AG08395 (cell line): ENCODE measurements around the gene CTNND2.

Experiments used
- DNase-seq: peaks from one replicate; pipeline ENCODE4 v3.0.0; 2012; ENCODE audit warnings: mixed read lengths, low spot score

The CTNND2 gene

GRCh38 chr5:11588803-11589202 lies 315.4 kb downstream of the CTNND2 start:
- no peak for DNase-seq

DNA sequence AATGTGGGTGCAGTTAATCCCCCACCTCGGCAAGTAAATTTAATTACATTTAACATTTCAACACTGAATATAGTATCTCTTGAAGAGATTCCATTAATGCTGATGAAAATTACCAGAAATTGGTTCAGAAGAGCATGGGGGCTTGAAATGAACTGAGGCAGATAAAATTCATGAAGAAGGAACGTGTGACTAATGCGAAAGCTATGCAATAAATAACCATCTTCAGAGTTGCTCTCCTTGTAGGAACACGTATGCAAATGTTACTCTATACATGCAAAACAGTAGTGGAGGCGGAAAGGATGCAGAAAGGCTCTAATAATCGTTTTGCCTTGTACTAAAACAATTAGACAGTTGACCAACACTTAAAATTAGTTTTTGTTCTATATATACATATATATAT lies 320.2 kb downstream of the CTNND2 start:
- no peak for DNase-seq

- no peak for DNase-seq
Measured at GRCh38 chr5:11579351-11579750, 324.9 kb downstream of the CTNND2 start.

GRCh38 chr5:11574787-11575186 lies 329.5 kb downstream of the CTNND2 start:
- no peak for DNase-seq

DNA sequence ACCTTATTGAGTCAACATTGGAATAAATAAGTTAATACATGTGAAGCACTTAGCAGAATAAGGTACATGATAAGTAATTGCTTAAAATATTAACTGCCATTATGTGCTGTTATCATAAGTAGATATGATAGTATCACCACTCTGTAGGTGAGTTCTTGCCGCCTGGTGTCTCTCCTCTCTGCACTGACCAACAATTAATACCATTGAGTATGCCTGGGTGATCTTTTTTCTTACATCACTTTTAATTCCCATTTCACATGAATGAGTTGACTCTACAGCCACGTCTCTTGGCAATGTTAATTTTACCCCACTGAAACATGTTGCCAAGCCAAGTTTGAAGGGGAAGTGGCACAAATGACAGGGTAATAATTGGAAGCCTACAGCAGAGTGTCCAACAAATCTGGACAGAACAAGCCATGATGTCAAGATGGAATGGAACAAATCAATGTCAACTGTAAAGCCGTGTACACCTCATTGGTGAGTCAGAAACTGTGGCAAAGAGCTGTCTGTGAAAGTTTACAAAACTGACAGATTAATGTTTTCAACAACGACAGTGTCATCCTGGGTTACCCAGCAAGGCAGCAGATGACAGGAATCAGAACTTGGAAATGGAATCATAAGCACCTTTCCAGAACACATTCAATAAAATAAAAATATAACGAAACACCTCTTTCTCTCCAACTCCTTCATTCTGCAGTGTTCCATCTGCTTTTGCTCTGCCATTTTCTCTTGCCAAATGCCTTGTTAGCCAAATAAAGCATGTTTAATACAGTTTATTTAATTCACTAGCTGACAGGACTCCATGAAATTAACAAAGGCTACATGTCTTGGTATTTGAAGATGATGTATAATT lies 330.9 kb downstream of the CTNND2 start:
- no peak for DNase-seq

- DNase-seq, result no peak
Measured at GRCh38 chr5:11564706-11565105, 339.5 kb downstream of the CTNND2 start.

DNA sequence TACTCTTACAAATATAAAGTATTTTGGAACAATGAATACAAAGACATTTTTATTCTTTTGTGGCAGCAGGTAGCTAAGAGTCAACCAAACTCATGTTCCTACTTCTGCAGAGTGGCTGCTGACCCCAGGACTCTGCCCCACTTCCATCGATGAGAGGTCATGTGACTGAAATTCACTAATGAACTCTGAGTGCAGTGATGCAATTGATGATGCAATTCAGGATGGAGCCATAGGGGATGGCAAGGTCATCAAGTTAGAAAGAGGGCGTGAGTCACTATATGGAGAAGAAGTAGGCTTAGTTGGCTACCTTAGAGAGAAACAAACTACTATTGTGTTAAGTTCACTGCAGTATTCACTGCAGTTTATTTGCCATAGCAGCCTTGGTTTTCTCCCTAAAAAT lies 340.4 kb downstream of the CTNND2 start:
- DNase-seq, result no peak

GRCh38 chr5:11560915-11561697 lies 343.1 kb downstream of the CTNND2 start:
- DNase-seq, result no peak

DNA sequence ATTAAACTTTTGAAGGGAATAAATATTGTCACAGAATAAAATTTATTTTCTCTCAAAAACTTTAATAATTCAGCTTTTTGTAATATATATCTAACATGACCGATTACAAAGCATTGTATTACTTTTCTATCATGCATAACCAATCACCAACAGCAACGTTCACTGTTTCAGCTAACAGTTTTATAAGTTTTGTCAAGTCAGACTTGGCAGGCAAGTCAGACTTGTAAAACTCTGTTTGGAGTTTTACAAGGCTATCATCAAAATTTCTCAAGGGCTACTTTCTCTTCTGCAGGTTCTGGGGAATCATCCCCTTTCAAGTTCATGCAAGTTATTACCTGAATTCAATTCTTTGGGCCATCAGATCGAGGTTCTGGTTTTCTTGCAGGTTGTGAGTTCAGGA lies 347.2 kb downstream of the CTNND2 start:
- no peak for DNase-seq

DNA sequence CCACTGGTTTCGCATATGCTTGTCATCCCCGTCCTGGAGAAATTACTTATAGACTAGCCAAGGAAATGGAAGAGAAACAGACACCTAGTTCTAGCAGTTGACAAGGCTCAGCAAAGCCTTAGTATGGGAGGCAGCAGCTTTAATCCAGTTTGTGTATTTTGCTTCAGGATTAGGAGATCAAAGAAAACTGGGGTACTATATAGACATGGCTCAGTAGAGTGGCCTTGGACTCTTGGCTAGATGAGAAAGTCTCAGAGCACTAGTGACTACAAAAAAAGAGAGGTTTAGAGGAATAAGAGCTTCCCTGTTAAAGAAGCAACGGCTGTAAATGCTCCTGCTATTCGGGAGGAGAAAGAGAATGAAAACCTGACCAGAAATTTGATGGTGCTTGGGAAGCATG lies 349.1 kb downstream of the CTNND2 start:
- no peak for DNase-seq

- no peak for DNase-seq
Measured at GRCh38 chr5:11547730-11548129, 356.5 kb downstream of the CTNND2 start.

DNA sequence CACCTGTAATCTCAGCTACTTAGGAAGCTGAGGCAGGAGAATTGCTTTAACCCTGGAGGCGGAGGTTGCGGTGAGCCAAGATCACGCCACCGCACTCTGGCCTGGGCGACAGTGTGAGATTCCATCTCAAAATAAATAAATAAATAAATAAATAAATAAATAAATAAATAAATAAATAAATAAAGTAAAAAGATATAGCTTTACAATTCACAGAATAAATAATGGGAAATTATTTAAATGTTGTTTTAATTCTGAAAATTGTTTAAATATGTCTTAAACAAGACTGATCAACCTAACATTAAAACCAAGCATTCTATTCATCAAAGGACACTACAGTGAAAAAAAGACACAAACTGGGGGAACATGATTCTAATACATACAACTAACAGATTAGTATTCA lies 357.1 kb downstream of the CTNND2 start:
- no peak for DNase-seq

DNA sequence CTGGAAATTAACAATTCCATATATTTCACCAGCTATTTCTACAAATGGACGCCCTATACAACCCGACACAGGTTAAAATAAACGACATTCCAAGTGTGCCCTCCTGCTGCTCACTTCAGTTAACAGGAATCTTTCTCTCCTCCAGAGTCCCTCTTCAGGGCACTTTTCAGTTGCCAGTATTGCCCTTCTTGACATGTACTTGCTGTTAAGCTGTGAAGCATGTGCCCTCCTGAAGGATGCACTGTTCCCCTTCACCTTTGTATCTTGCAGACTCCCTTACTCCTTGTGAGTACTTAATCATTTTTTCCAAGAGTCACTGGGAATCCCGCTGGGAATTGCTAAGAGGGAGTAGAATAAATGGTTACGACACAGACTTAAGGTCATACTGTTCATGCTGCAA lies 364.1 kb downstream of the CTNND2 start:
- no peak for DNase-seq

GRCh38 chr5:11531811-11532555 lies 372.3 kb downstream of the CTNND2 start:
- DNase-seq, result no peak

DNA sequence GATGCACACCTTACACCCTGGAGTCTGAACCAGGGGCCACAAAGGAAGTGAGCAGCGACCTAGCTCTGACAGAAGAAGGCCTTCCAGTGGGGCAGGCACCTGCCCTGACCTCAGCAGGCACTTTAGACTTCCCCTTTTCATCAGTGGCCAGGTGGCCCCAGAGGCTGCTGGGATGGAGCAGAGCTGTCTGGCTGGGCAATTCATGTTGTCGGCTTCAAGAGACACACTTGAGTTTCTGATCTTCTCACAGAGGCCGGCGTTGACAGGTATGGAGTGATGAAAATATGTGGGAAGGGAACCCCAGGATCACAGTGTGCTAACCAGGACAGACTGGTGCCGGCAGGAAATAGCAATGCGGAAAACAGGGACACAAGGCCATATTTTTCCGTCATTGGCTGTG lies 375.5 kb downstream of the CTNND2 start:
- no peak for DNase-seq

- DNase-seq, result no peak
Measured at GRCh38 chr5:11527652-11528349, 376.4 kb downstream of the CTNND2 start.

DNA sequence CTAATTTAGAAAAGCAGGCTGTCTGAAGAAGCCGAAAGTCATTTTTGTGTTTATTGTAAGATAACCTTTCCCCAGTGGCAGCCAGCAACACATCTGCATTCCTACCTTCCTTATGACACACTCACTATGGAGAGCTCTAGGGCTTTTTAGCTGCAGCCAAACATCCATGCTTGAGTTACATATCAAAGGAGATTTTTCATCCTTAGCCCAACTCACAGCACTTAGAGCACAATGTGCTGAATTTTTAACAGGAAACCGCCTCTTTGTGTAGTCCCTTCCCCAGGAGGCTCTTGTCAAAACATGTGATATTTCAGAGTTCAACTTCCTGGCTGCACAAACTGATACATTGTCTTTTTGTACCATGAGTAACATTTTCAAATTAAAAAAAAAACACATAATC lies 379.2 kb downstream of the CTNND2 start:
- DNase-seq, result no peak

DNA sequence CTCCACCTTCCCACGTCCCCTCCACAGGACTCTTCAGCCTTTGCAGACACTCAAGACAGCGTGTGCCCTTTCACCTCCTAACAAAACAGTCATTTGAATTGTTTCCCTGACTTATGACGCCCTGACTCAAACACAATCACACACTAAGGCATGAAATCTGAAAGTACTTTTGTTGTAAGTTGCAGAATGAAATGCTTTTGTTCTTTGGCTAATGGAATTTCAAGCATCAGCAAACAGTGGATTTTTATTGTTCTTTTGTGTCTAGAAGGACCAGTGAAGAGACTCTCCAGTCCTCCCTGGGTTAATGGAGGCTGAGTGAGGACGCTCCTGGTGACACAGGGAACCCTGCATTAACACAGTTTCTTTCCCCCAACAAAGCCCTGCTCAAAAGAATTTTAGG lies 380.1 kb downstream of the CTNND2 start:
- DNase-seq, result no peak

DNA sequence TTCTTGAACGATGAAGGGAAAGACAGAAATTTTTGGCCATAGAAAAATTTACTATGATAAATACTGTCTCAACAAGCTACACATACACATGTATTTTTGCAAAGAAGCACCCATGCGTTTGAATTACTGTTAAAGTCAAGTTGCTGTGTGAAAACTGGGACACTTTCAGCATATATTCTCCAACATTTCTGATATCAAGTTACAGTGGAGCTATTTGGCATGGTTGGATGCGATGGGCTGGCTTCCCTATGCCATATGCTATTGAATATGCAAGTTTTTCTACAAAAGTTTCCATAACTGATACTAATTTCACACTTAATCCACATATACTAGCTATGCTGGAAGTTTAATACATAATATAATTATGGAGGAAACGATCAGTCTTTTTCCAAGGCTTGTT lies 381.4 kb downstream of the CTNND2 start:
- DNase-seq, result no peak

DNA sequence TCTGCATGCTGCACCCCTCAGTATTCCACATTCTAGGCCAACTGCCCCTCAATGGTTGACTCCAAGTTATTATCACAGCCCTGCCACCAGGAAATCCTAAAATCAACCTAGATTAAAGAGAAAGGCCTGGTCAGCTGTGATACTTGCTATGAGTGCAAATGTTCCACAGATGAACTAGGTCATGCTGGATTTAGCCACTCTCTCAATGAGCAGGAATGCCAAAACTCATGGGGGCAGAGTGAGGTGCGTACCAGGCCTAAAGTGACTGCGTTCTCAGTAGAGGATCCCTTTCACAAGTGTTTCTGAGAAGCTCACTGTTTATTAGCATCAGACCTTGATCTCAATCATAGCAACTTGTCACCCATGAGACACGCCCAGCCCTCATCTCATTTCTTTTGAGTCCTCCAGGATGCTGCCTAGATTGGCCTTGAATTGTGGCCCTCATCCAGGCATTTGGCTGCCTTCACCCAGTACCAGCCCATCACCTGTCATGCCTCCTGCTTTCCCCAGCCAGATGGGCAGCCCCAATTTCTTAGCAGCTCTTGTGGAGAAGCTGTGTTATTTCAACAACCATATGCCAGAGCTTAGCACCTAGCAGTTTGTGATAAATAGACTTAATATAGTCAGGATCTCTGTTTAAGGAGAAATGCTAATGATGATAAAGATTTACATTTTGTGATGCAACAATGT lies 383.9 kb downstream of the CTNND2 start:
- no peak for DNase-seq

- no peak for DNase-seq
Measured at GRCh38 chr5:11519236-11519635, 385.0 kb downstream of the CTNND2 start.

DNA sequence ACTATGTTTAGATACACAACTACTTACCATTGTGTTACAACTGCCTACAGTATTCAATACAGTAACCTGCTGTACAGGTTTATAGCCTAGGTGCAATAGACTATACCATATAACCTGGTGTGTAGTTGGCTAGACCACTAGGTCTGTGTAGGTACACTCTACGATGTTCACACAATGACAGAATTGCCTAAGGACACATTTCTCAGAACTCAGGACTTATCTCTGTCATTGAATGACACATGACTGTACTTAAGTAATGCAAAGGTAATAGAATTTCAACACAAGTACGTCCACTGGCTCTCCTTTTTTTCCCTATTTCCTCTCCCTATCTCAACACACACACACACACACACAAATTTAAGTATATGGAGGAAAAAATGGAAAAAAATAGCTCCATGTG lies 385.6 kb downstream of the CTNND2 start:
- no peak for DNase-seq
